ENCODE results near the gene PCDHA6.

DNA sequence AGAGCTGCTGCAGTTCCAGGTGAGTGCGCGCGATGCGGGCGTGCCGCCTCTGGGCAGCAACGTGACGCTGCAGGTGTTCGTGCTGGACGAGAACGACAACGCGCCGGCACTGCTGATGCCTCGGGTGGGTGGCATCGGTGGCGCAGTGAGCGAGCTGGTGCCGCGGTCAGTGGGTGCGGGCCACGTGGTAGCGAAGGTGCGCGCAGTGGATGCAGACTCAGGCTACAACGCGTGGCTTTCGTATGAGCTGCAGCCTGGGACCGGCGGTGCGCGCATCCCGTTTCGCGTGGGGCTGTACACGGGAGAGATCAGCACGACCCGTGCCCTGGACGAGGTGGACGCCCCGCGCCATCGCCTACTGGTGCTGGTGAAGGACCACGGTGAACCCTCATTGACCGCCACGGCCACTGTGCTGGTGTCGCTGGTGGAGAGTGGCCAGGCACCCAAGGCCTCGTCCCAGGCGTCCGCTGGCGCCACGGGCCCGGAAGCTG, 24.9 kb upstream of the PCDHA6 start:
- TF ChIP-seq, protein P1, sequence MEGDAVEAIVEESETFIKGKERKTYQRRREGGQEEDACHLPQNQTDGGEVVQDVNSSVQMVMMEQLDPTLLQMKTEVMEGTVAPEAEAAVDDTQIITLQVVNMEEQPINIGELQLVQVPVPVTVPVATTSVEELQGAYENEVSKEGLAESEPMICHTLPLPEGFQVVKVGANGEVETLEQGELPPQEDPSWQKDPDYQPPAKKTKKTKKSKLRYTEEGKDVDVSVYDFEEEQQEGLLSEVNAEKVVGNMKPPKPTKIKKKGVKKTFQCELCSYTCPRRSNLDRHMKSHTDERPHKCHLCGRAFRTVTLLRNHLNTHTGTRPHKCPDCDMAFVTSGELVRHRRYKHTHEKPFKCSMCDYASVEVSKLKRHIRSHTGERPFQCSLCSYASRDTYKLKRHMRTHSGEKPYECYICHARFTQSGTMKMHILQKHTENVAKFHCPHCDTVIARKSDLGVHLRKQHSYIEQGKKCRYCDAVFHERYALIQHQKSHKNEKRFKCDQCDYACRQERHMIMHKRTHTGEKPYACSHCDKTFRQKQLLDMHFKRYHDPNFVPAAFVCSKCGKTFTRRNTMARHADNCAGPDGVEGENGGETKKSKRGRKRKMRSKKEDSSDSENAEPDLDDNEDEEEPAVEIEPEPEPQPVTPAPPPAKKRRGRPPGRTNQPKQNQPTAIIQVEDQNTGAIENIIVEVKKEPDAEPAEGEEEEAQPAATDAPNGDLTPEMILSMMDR (conservative IDR thresholded peaks at IDR 0.05; ENCODE audit: low read depth in 2 of 2): no peak
- TF ChIP-seq POLR2AphosphoS5 (IDR thresholded peaks at IDR 0.05; ENCODE audit: low read depth): no peak
- no peak for TF ChIP-seq REST (IDR thresholded peaks at IDR 0.05; ENCODE audit: unreplicated experiment)
- TF ChIP-seq EZH2phosphoT487 (IDR thresholded peaks at IDR 0.05; ENCODE audit: unreplicated experiment): no peak
- no peak for TF ChIP-seq EZH2 (IDR thresholded peaks at IDR 0.05; ENCODE audit: low read depth, unreplicated experiment)
- no peak for TF ChIP-seq NANOG (IDR thresholded peaks at IDR 0.05; ENCODE audit: borderline replicate concordance)
- TF ChIP-seq ZNF114 (CRISPR knock-in tag; IDR thresholded peaks at IDR 0.05): no peak
- no peak for TF ChIP-seq CREB1 (CRISPR knock-in tag; IDR thresholded peaks at IDR 0.05; ENCODE audit: low read depth)
- TF ChIP-seq ZNF331 (CRISPR knock-in tag; IDR thresholded peaks at IDR 0.05; ENCODE audit: low read depth): no peak

Data from GM23338 (cell line).